Measurements from ENCODE around the gene SLC23A2. TPM values are rescaled to one million over a fixed set of nuclear protein-coding genes. Genes with fewer than 3 reads are reported as not detected.

The SLC23A2 gene
- polyA plus RNA-seq, 3 donors = 3.3 to 28.4 (median 6.4) TPM

- peaks cover 12 to 14% of the 10 kb centered on the region in 2 donors for H3K4me1 ChIP-seq (ENCODE audit: control insufficient read depth in 1 of 2, insufficient read depth in 2 of 2, low read length in 2 of 2)
- no peaks in the 10 kb centered on the region for H4K20me1 ChIP-seq (ENCODE audit: insufficient read depth, low read length)
- no peak for TF ChIP-seq CTCF (IDR thresholded peaks at IDR 0.05)
- H3K79me2 ChIP-seq (ENCODE audit: insufficient read depth, low read length) = no peaks in the 10 kb centered on the region
- H3K27me3 Mint-ChIP-seq (ENCODE audit: low read depth in 3 of 3) = peaks cover 0 to 3% (median 0%) of the 10 kb centered on the region in 3 donors
- H3K27ac Mint-ChIP-seq = peak overlapping the region in 1 of 7 donors; percentile 39
- 94% methylated on average over 3 of the region's 3 CpGs for WGBS (ENCODE audit: insufficient coverage)
- H3K27me3 ChIP-seq (ENCODE audit: control insufficient read depth in 2 of 2, insufficient read depth in 2 of 2, low read length in 2 of 2) = no peaks in the 10 kb centered on the region
- H3K36me3 ChIP-seq (replicated peaks in 1 of 2; ENCODE audit: control insufficient read depth in 1 of 2, insufficient read depth in 2 of 2, low read length in 2 of 2) = peaks cover 74 to 95% of the 10 kb centered on the region in 2 donors
- intact Hi-C loops (cut with micrococcal nuclease) = no loop called here
- H3K27ac ChIP-seq (ENCODE audit: low read depth in 1 of 2, low read length in 2 of 2) = no peak overlapping the region
- no peak overlapping the region for H3K9ac ChIP-seq (ENCODE audit: insufficient read depth, low read length, poor library complexity, severe bottlenecking)
- peaks cover 13% of the 10 kb centered on the region for H3K4me1 Mint-ChIP-seq
- no peak for DNase-seq
- no peak overlapping the region for H2AFZ ChIP-seq (ENCODE audit: insufficient read depth, low read depth, low read length, poor library complexity, severe bottlenecking)
- H3K36me3 Mint-ChIP-seq = peaks cover 88 to 91% of the 10 kb centered on the region in 2 donors
- H3K4me2 ChIP-seq (replicated peaks; ENCODE audit: extremely low read depth, low read length, poor library complexity, severe bottlenecking) = no peak overlapping the region
- no peaks in the 10 kb centered on the region for H3K9me3 ChIP-seq (replicated peaks in 1 of 2; ENCODE audit: control insufficient read depth in 1 of 2, insufficient read depth in 1 of 2, low read length in 2 of 2)
- H3K9me3 Mint-ChIP-seq = no peaks in the 10 kb centered on the region
- no peak overlapping the region for H3K4me3 Mint-ChIP-seq
- no peak overlapping the region for H3K4me3 ChIP-seq (replicated peaks in 1 of 3; ENCODE audit: low read depth in 2 of 3, low read length in 3 of 3)
These were observed 143.3 kb downstream of the SLC23A2 start for GRCh38 chr20:4858000-4858399.

GRCh38 chr20:4856022-4856755, 145.1 kb downstream of the SLC23A2 start:
- Mint-ChIP-seq H3K36me3 (peaks cover 82 to 83% of the 10 kb centered on the region in 2 donors), H3K4me1 (peaks cover 18% of the 10 kb centered on the region), H3K4me3 (no peak overlapping the region), H3K27ac (peak overlapping the region in 2 of 7 donors; percentile 35 to 58), H3K9me3 (no peaks in the 10 kb centered on the region), H3K27me3 (ENCODE audit: low read depth in 3 of 3) (peaks cover 0 to 5% (median 0%) of the 10 kb centered on the region in 3 donors)
- Histone ChIP-seq H3K4me2 (replicated peaks; ENCODE audit: extremely low read depth, low read length, poor library complexity, severe bottlenecking) (no peak overlapping the region), H3K4me1 (ENCODE audit: control insufficient read depth in 1 of 2, insufficient read depth in 2 of 2, low read length in 2 of 2) (peaks cover 15 to 17% of the 10 kb centered on the region in 2 donors), H3K27me3 (ENCODE audit: control insufficient read depth in 2 of 2, insufficient read depth in 2 of 2, low read length in 2 of 2) (no peaks in the 10 kb centered on the region), H3K79me2 (ENCODE audit: insufficient read depth, low read length) (no peaks in the 10 kb centered on the region), H3K27ac (ENCODE audit: low read depth in 1 of 2, low read length in 2 of 2) (no peak overlapping the region), H3K36me3 (replicated peaks in 1 of 2; ENCODE audit: control insufficient read depth in 1 of 2, insufficient read depth in 2 of 2, low read length in 2 of 2) (peaks cover 59 to 84% of the 10 kb centered on the region in 2 donors), H2AFZ (ENCODE audit: insufficient read depth, low read depth, low read length, poor library complexity, severe bottlenecking) (no peak overlapping the region), H3K4me3 (replicated peaks in 1 of 3; ENCODE audit: low read depth in 2 of 3, low read length in 3 of 3) (no peak overlapping the region), H3K9me3 (replicated peaks in 1 of 2; ENCODE audit: control insufficient read depth in 1 of 2, insufficient read depth in 1 of 2, low read length in 2 of 2) (no peaks in the 10 kb centered on the region), H4K20me1 (ENCODE audit: insufficient read depth, low read length) (no peaks in the 10 kb centered on the region), H3K9ac (ENCODE audit: insufficient read depth, low read length, poor library complexity, severe bottlenecking) (no peak overlapping the region)
- intact Hi-C loops (cut with micrococcal nuclease) = no loop called here
- WGBS (ENCODE audit: insufficient coverage) = 96% methylated on average over 13 of the region's 19 CpGs
- DNase-seq = no peak
- TF ChIP-seq CTCF (IDR thresholded peaks at IDR 0.05) = no peak
